Type B pancreatic cell (in vitro differentiated cells): ENCODE measurements around the gene MYO5A. TPM values are rescaled to one million over a fixed set of nuclear protein-coding genes. Genes with fewer than 3 reads are reported as not detected.
"Not testable (repeated sequence)": the region's sequence is repeated elsewhere in the genome, so short reads cannot be mapped to it uniquely, and the experiment has no call there.

Experiments
- DNase-seq: peaks from one replicate; pipeline ENCODE4 v3.0.0; 2021; ENCODE audit warnings: mixed read lengths; ENCODE audit not compliant: unreplicated experiment; ENCODE audit errors: extremely low spot score
- H3K27ac Mint-ChIP-seq: 2 replicates; pipeline ENCODE4 v1.8.0; 2021; ENCODE audit warnings: mild to moderate bottlenecking, mixed read lengths
- H3K27me3 Mint-ChIP-seq: 2 replicates; pipeline ENCODE4 v1.8.0; 2021; ENCODE audit warnings: mixed read lengths
- H3K36me3 Mint-ChIP-seq: 2 replicates; pipeline ENCODE4 v1.8.0; 2021; ENCODE audit warnings: mixed read lengths
- H3K4me1 Mint-ChIP-seq: one replicate; pipeline ENCODE4 v1.8.0; 2021; ENCODE audit warnings: mixed read lengths; ENCODE audit not compliant: unreplicated experiment
- H3K4me3 Mint-ChIP-seq: 2 replicates; pipeline ENCODE4 v1.8.0; 2021; ENCODE audit warnings: mild to moderate bottlenecking, mixed read lengths
- H3K9me3 Mint-ChIP-seq: 2 replicates; pipeline ENCODE4 v1.8.0; 2021; ENCODE audit warnings: mixed read lengths
- CTCF ChIP-seq: fragments of 200-600 bp; sonication (generic); conservative IDR thresholded peaks from 2 replicates; pipeline ENCODE4 v1.5.0; 2021; ENCODE audit warnings: antibody characterized with exemption, mild to moderate bottlenecking
- long read RNA-seq: library from polyadenylated mRNA; unstranded; transcript quantifications from one replicate; pipeline ENCODE4 v2.0.0, GENCODE V29; 2020
- total RNA-seq: library from RNA; stranded (reverse); gene quantifications from 2 replicates; pipeline ENCODE4 v1.2.1, GENCODE V29; 2021; ENCODE audit warnings: low replicate concordance

The MYO5A gene
- total RNA-seq, result 20.9 and 21.2 TPM in 2 replicates
- long read RNA-seq, partial matches to known transcripts, result 12 of 26 reads
- long read RNA-seq, other reads (novel, unspliced or antisense), result 14 of 26 reads

- Mint-ChIP-seq H3K4me3 (peak within 1 kb of the TSS; percentile 96), H3K4me1 (peaks cover 6% of the 10 kb centered on the region), H3K27me3 (peaks cover 55% of the 10 kb centered on the region), H3K9me3 (no peaks in the 10 kb centered on the region), H3K36me3 (no peaks in the 10 kb centered on the region), H3K27ac (peak within 1 kb of the TSS; percentile 86)
- DNase-seq, result peak; percentile 79
- TF ChIP-seq CTCF, result peak; percentile 21
Observed at GRCh38 chr15:52528564-52529340, at the start of gene MYO5A. TSS of gene MYO5A (minus strand) at chr15:52528880. CDS start at chr15:52528806, 74 bp downstream.

GRCh38 chr15:52576692-52577091 is 48.0 kb upstream of the MYO5A start:
- Mint-ChIP-seq H3K9me3 (no peaks in the 10 kb centered on the region), H3K4me3 (no peak overlapping the region)

GRCh38 chr15:52575573-52575972 is 46.9 kb upstream of the MYO5A start:
- not testable (repeated sequence) for H3K27me3 Mint-ChIP-seq, H3K4me3 Mint-ChIP-seq, H3K9me3 Mint-ChIP-seq, H3K36me3 Mint-ChIP-seq, DNase-seq, H3K4me1 Mint-ChIP-seq, H3K27ac Mint-ChIP-seq

More at GRCh38 chr15:52576692-52577091, 48.0 kb upstream of the MYO5A start:
- H3K4me1 Mint-ChIP-seq, result peaks cover 3% of the 10 kb centered on the region
- H3K27ac Mint-ChIP-seq, result no peak overlapping the region
- no peak for DNase-seq
- peaks cover 5% of the 10 kb centered on the region for H3K36me3 Mint-ChIP-seq
- H3K27me3 Mint-ChIP-seq, result no peaks in the 10 kb centered on the region
- TF ChIP-seq CTCF, result no peak

- Mint-ChIP-seq H3K27me3 (no peaks in the 10 kb centered on the region), H3K4me1 (peaks cover 1% of the 10 kb centered on the region), H3K4me3 (no peak overlapping the region), H3K9me3 (no peaks in the 10 kb centered on the region), H3K36me3 (peaks cover 3% of the 10 kb centered on the region), H3K27ac (no peak overlapping the region)
- no peak for DNase-seq
- no peak for TF ChIP-seq CTCF
Observed at GRCh38 chr15:52575072-52575471, 46.4 kb upstream of the MYO5A start.

- DNase-seq, H3K4me3 Mint-ChIP-seq, H3K9me3 Mint-ChIP-seq, H3K27me3 Mint-ChIP-seq, H3K36me3 Mint-ChIP-seq, H3K27ac Mint-ChIP-seq, H3K4me1 Mint-ChIP-seq: not testable (repeated sequence)
Observed at GRCh38 chr15:52574623-52575022, 45.9 kb upstream of the MYO5A start.

GRCh38 chr15:52568601-52569585 is 40.2 kb upstream of the MYO5A start, which contains the start of gene ARPP19:
TSS of gene ARPP19 (minus strand) at chr15:52569030. CDS start at chr15:52568892, 138 bp downstream.
- Mint-ChIP-seq H3K27me3 (no peaks in the 10 kb centered on the region), H3K4me3 (peak within 1 kb of the TSS; percentile 98), H3K27ac (peak within 1 kb of the TSS; percentile 92), H3K4me1 (peaks cover 13% of the 10 kb centered on the region), H3K9me3 (no peaks in the 10 kb centered on the region), H3K36me3 (no peaks in the 10 kb centered on the region)
- DNase-seq, result peak; percentile 93
- TF ChIP-seq CTCF, result peak; percentile 19
